Pons (tissue), 1 donor: ENCODE data around the gene PCDHGC4.
A peak's percentile ranks its signal among the peaks of the same experiment; 100 is the strongest.

ENCODE experiments used
- DNase-seq: peaks from one replicate; pipeline ENCODE4 v3.0.0-alpha.2; 2016; ENCODE audit warnings: low spot score

Gene PCDHGC4

DNA sequence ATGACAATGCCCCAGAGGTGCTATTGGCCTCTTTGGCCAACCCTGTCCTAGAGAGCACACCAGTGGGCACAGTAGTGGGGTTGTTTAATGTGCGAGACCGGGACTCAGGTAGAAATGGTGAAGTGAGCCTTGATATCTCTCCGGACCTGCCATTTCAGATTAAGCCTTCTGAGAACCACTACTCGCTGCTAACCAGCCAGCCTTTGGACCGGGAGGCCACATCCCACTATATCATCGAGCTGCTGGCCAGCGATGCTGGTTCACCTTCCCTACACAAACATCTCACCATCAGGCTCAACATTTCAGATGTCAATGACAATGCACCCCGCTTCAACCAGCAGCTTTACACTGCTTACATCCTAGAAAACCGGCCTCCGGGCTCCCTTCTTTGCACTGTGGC lies 5.4 kb downstream of the PCDHGC4 start:
- DNase-seq = no peak

- no peak for DNase-seq
Measured at GRCh38 chr5:141490771-141491170, 5.9 kb downstream of the PCDHGC4 start.

- DNase-seq = no peak
Measured at GRCh38 chr5:141491323-141492167, 6.7 kb downstream of the PCDHGC4 start.

GRCh38 chr5:141492168-141492885 lies 7.5 kb downstream of the PCDHGC4 start:
- DNase-seq = no peak

- peak; percentile 82 for DNase-seq
Measured at GRCh38 chr5:141493500-141494422, 8.9 kb downstream of the PCDHGC4 start.

DNA sequence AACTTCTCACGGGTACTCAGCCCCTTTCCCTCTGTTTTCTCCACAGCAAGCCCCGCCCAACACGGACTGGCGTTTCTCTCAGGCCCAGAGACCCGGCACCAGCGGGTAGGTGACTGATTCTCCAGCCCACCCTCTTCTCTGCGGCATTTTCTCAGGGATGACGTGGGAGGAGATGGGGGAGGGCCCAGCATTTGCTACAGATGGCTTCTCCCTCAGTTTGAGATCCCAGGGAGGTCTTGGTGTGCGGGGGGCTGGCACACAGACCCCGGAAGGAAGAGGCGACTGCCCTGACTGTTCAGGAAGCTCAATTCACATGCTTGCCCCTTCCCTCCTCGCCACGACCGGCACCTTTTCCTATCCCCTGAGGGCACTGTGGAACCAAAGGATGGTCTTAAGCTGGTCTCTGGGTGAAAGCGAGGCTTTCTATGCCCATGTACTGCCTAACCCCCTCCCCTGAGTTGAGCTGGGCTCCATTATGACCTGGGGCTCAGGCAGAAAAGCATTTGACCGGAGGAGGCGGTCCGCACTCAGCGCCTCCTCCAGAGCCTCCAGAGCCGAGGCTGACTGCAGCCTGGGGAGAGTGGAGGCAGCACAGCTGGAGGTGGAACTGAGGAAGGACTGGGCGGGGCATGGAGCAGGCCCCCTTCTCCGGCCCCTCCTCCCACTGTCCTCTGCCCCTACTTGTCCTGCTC lies 10.1 kb downstream of the PCDHGC4 start:
- DNase-seq = no peak

DNA sequence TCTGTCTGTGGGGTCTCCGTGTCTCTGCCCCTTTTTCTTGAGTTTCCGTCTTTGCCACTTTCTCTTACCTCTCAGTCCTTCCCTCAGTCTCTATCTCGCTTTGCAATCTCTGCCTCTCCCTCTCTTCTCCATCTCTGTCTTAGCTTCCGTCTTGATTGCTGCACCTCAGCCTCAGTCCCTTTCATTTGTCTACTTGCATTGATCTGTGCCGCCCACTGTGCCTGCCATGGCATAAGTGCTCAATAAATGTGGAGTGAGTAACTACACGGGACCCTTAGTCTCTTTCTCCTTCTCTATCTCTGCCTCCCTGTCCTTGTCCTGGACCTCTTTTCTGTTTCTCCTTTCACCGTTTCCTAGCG lies 10.6 kb downstream of the PCDHGC4 start:
- no peak for DNase-seq

GRCh38 chr5:141496038-141496437 lies 11.2 kb downstream of the PCDHGC4 start:
- DNase-seq = no peak

- DNase-seq = no peak
Measured at GRCh38 chr5:141501761-141502160, 16.9 kb downstream of the PCDHGC4 start.

- no peak for DNase-seq
Measured at GRCh38 chr5:141503681-141504080, 18.9 kb downstream of the PCDHGC4 start.

DNA sequence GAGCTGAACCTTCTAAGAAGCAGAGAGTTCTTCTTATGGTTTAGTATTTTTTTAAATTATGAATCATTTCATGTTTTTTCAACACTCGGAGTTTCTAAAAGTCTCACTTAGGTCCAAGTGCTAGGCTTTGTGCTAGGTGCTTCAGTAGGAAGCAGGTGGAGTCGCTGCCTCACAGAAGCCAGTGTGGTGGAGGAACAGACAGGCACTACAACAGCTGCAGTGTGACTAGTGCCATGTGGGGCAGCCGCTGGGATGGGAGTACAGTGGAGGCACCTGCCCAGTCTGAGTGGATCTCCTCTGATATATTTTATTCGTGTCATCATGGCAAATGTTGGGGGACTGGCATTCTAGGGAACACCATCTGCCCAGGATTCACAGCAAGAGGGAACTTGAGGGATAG lies 19.4 kb downstream of the PCDHGC4 start:
- no peak for DNase-seq

GRCh38 chr5:141506381-141507155 lies 21.7 kb downstream of the PCDHGC4 start:
- no peak for DNase-seq

GRCh38 chr5:141507387-141508091 lies 22.7 kb downstream of the PCDHGC4 start:
- no peak for DNase-seq

GRCh38 chr5:141508440-141508797 lies 23.6 kb downstream of the PCDHGC4 start:
- DNase-seq = no peak

DNA sequence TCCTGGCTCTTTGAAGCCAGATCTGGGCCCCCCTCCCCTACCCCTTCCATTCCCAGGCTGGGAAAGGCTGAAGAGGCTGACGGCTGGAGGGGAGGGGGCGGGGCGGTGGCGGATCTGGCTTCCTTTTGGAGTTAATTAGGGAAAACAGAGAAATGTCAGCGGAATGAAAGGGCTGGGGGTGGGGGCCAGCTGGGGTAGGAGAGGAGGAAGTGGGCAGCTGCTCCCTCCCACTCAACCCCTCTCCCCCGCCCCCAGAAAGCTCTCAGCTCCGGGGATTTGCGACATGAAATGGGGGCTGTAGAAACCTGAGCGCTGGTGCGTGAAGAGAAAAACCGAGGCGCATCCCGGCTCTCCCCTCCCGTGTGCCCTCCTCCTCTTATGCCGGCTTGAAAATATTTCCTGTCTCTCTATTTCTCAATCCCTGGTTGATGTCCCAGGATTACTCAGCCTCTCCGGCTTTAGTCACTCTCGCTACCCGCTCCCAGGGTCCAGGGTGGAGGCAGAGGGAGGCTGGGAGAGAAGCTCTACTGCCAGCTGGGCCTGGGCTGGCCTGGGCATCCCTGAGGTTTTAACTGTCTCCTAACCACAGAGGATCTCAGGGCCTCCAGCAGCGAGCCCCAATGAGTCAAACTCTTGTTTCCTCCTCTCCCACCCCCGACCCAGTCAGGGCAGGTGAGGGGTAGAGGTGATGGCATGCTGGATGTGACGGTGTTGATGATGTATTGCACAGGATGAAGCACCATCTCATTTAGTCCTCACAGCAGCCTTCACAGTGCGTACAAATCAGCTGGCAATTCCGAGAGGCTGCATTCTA lies 24.2 kb downstream of the PCDHGC4 start:
- no peak for DNase-seq

- no peak for DNase-seq
Measured at GRCh38 chr5:141510160-141510559, 25.3 kb downstream of the PCDHGC4 start.

DNA sequence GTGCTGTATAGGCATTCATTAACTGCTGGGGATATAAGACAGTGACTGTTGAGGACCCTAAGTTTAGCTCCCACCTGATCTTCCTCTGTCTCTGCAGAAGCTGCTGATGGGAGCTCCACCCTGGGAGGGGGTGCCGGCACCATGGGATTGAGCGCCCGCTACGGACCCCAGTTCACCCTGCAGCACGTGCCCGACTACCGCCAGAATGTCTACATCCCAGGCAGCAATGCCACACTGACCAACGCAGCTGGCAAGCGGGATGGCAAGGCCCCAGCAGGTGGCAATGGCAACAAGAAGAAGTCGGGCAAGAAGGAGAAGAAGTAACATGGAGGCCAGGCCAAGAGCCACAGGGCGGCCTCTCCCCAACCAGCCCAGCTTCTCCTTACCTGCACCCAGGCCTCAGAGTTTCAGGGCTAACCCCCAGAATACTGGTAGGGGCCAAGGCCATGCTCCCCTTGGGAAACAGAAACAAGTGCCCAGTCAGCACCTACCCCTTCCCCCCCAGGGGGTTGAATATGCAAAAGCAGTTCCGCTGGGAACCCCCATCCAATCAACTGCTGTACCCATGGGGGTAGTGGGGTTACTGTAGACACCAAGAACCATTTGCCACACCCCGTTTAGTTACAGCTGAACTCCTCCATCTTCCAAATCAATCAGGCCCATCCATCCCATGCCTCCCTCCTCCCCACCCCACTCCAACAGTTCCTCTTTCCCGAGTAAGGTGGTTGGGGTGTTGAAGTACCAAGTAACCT lies 26.2 kb downstream of the PCDHGC4 start:
- DNase-seq = no peak

- DNase-seq = no peak
Measured at GRCh38 chr5:141511771-141512325, 27.0 kb downstream of the PCDHGC4 start.
